H54 (cell line): Measurements from ENCODE around the gene ZIK1.

ENCODE experiments used
- DNase-seq: peaks from one replicate; pipeline ENCODE4 v3.0.0; 2011; ENCODE audit warnings: low spot score, mixed read lengths; ENCODE audit not compliant: insufficient read length
- FAIRE-seq: peaks from 3 replicates; lab custom pipeline; 2011; peaks lifted over from hg19 to GRCh38; lab: Jason Lieb, UNC
- POLR2A ChIP-seq: IDR thresholded peaks from 2 replicates; pipeline ENCODE4 v1.6.1; 2011; ENCODE audit warnings: low read depth, mild to moderate bottlenecking, low read length

Gene ZIK1

GRCh38 chr19:57583521-57584416, at the start of gene ZIK1:
ZIK1 (plus strand) TSS chr19:57584145; CDS start chr19:57584357, 212 bp downstream.
- TF ChIP-seq POLR2A = no peak; the same call in 1 of the 2 replicates
- DNase-seq (no peak), FAIRE-seq (no peak)

GRCh38 chr19:57537953-57538547, 45.9 kb upstream of the ZIK1 start:
- FAIRE-seq = no peak

GRCh38 chr19:57546513-57546912, 37.4 kb upstream of the ZIK1 start:
- no peak for FAIRE-seq
- DNase-seq = no peak
- no peak for TF ChIP-seq POLR2A

More at GRCh38 chr19:57537953-57538547, 45.9 kb upstream of the ZIK1 start:
- no peak for TF ChIP-seq POLR2A
- DNase-seq = no peak

- no peak for TF ChIP-seq POLR2A
- DNase-seq (no peak), FAIRE-seq (no peak)
These were observed 31.5 kb upstream of the ZIK1 start for GRCh38 chr19:57552432-57552831.

- no peak for DNase-seq
- TF ChIP-seq POLR2A = no peak
- no peak for FAIRE-seq
These were observed 26.3 kb upstream of the ZIK1 start for GRCh38 chr19:57557659-57558058.

GRCh38 chr19:57558525-57558924, 25.4 kb upstream of the ZIK1 start:
- no peak for DNase-seq
- FAIRE-seq = no peak

GRCh38 chr19:57559008-57559403, 24.9 kb upstream of the ZIK1 start:
- DNase-seq (peak; percentile 87), FAIRE-seq (no peak)

More at GRCh38 chr19:57558525-57558924, 25.4 kb upstream of the ZIK1 start:
- no peak for TF ChIP-seq POLR2A

GRCh38 chr19:57559404-57560025, 24.4 kb upstream of the ZIK1 start, which contains the start of gene ZNF550:
ZNF550 (minus strand) TSS chr19:57559863; CDS start chr19:57559682, 181 bp downstream.
- peak; percentile 15 for FAIRE-seq
- DNase-seq = peak; percentile 96
- TF ChIP-seq POLR2A = peak; percentile 93

More at GRCh38 chr19:57559008-57559403, 24.9 kb upstream of the ZIK1 start:
- TF ChIP-seq POLR2A = 0 out of 2 replicates have a peak, but pooled peaks have one; percentile 14

GRCh38 chr19:57560049-57560491, 23.9 kb upstream of the ZIK1 start:
- TF ChIP-seq POLR2A = peak; percentile 56
- DNase-seq (peak; percentile 76), FAIRE-seq (no peak)

- TF ChIP-seq POLR2A = no peak
- no peak for FAIRE-seq
These were observed 20.4 kb upstream of the ZIK1 start for GRCh38 chr19:57563547-57563946.

GRCh38 chr19:57566396-57567265, 17.3 kb upstream of the ZIK1 start:
- no peak for TF ChIP-seq POLR2A
- FAIRE-seq = no peak
- no peak for DNase-seq

More at GRCh38 chr19:57563547-57563946, 20.4 kb upstream of the ZIK1 start:
- no peak for DNase-seq

- no peak for FAIRE-seq
- TF ChIP-seq POLR2A = no peak
- no peak for DNase-seq
These were observed 13.2 kb upstream of the ZIK1 start for GRCh38 chr19:57570707-57571106.

GRCh38 chr19:57572415-57572947, 11.5 kb upstream of the ZIK1 start:
- DNase-seq (no peak), FAIRE-seq (no peak)
- no peak for TF ChIP-seq POLR2A
